Measurements from ENCODE around the gene KRT4. TPM values are rescaled to one million over a fixed set of nuclear protein-coding genes. Genes with fewer than 3 reads are reported as not detected.

KRT4 gene
- total RNA-seq, 2 experiments from 2014 or later, result not detected

GRCh38 chr12:52827499-52828090 lies 13.7 kb upstream of the KRT4 start:
- H3K9me2 ChIP-seq (ENCODE audit: insufficient read depth, low read length), result no peaks in the 10 kb centered on the region
- no peak for DNase-seq (ENCODE audit: low spot score)
- CTCF ChIA-PET (ENCODE audit: unreplicated experiment), result no interaction called here
- POLR2A ChIA-PET, result no interaction called here
- no peaks in the 10 kb centered on the region for H4K20me1 ChIP-seq (ENCODE audit: insufficient read depth, low read length)
- H3K9me3 ChIP-seq (ENCODE audit: low read length), result no peaks in the 10 kb centered on the region
- H3K4me1 ChIP-seq (ENCODE audit: insufficient read depth, low read length, poor library complexity, severe bottlenecking), result no peaks in the 10 kb centered on the region
- no peak overlapping the region for H3K4me3 ChIP-seq (ENCODE audit: low read depth, low read length, poor library complexity, severe bottlenecking)
- intact Hi-C loops (cut with micrococcal nuclease; ENCODE audit: unreplicated experiment), result no loop called here
- no TSS peak for BruUV-seq (replicated peaks)
- no peaks in the 10 kb centered on the region for H3K79me2 ChIP-seq (ENCODE audit: insufficient read depth, low read depth, low read length)
- H3K36me3 ChIP-seq (ENCODE audit: insufficient read depth, low read length), result no peaks in the 10 kb centered on the region
- H2AFZ ChIP-seq (ENCODE audit: low read length), result no peak overlapping the region
- no peak overlapping the region for H3K4me2 ChIP-seq (ENCODE audit: low read length)
- H3K27ac ChIP-seq (ENCODE audit: low read depth, low read length, poor library complexity, severe bottlenecking), result no peak overlapping the region
- TF ChIP-seq EZH2phosphoT487 (IDR thresholded peaks at IDR 0.05; ENCODE audit: borderline replicate concordance, low read depth, low read length) (no peak), CTCF (conservative IDR thresholded peaks at IDR 0.05; ENCODE audit: low read length) (no peak)

GRCh38 chr12:52826611-52827498 lies 12.9 kb upstream of the KRT4 start:
- DNase-seq (ENCODE audit: low spot score), result no peak
- no TSS peak for BruUV-seq (replicated peaks)
- intact Hi-C loops (cut with micrococcal nuclease; ENCODE audit: unreplicated experiment), result no loop called here
- no peaks in the 10 kb centered on the region for H3K79me2 ChIP-seq (ENCODE audit: insufficient read depth, low read depth, low read length)
- no peak overlapping the region for H3K27ac ChIP-seq (ENCODE audit: low read depth, low read length, poor library complexity, severe bottlenecking)
- ChIA-PET CTCF (ENCODE audit: unreplicated experiment) (no interaction called here), POLR2A (interaction anchor here (0.6 kb wide), 1 partner anchor 52 kb away, joined by 3 read pairs; no protein-coding TSS in a partner anchor)
- no peak for TF ChIP-seq EZH2phosphoT487 (IDR thresholded peaks at IDR 0.05; ENCODE audit: borderline replicate concordance, low read depth, low read length)
- no peak for TF ChIP-seq CTCF (conservative IDR thresholded peaks at IDR 0.05; ENCODE audit: low read length)
- no peaks in the 10 kb centered on the region for H4K20me1 ChIP-seq (ENCODE audit: insufficient read depth, low read length)
- no peak overlapping the region for H2AFZ ChIP-seq (ENCODE audit: low read length)
- no peaks in the 10 kb centered on the region for H3K36me3 ChIP-seq (ENCODE audit: insufficient read depth, low read length)
- H3K4me2 ChIP-seq (ENCODE audit: low read length), result no peak overlapping the region
- no peaks in the 10 kb centered on the region for H3K4me1 ChIP-seq (ENCODE audit: insufficient read depth, low read length, poor library complexity, severe bottlenecking)
- no peak overlapping the region for H3K4me3 ChIP-seq (ENCODE audit: low read depth, low read length, poor library complexity, severe bottlenecking)
- no peaks in the 10 kb centered on the region for H3K9me2 ChIP-seq (ENCODE audit: insufficient read depth, low read length)
- H3K9me3 ChIP-seq (ENCODE audit: low read length), result no peaks in the 10 kb centered on the region

- Histone ChIP-seq H3K4me3 (ENCODE audit: low read depth, low read length, poor library complexity, severe bottlenecking) (no peak overlapping the region), H4K20me1 (ENCODE audit: insufficient read depth, low read length) (no peaks in the 10 kb centered on the region), H3K9me2 (ENCODE audit: insufficient read depth, low read length) (no peaks in the 10 kb centered on the region), H3K36me3 (ENCODE audit: insufficient read depth, low read length) (no peaks in the 10 kb centered on the region), H3K4me2 (ENCODE audit: low read length) (no peak overlapping the region), H2AFZ (ENCODE audit: low read length) (no peak overlapping the region), H3K27ac (ENCODE audit: low read depth, low read length, poor library complexity, severe bottlenecking) (no peak overlapping the region), H3K4me1 (ENCODE audit: insufficient read depth, low read length, poor library complexity, severe bottlenecking) (no peaks in the 10 kb centered on the region), H3K79me2 (ENCODE audit: insufficient read depth, low read depth, low read length) (no peaks in the 10 kb centered on the region), H3K9me3 (ENCODE audit: low read length) (no peaks in the 10 kb centered on the region)
- CTCF ChIA-PET (ENCODE audit: unreplicated experiment), result no interaction called here
- intact Hi-C loops (cut with micrococcal nuclease; ENCODE audit: unreplicated experiment), result no loop called here
- POLR2A ChIA-PET, result no interaction called here
- TF ChIP-seq EZH2phosphoT487 (IDR thresholded peaks at IDR 0.05; ENCODE audit: borderline replicate concordance, low read depth, low read length) (no peak), CTCF (conservative IDR thresholded peaks at IDR 0.05; ENCODE audit: low read length) (no peak)
- no peak for DNase-seq (ENCODE audit: low spot score)
- BruUV-seq (replicated peaks), result no TSS peak
Observed at GRCh38 chr12:52825961-52826360, 12.0 kb upstream of the KRT4 start.
